Upper lobe of left lung (tissue), 6 donors: ENCODE data around the gene LRRC15. TPM values are rescaled to one million over a fixed set of nuclear protein-coding genes. Genes with fewer than 3 reads are reported as not detected.

ENCODE experiments used
- ATAC-seq, 2 donors: fragments of 200-7000 bp; cut with Tn5 transposase; one replicate each; pipeline ENCODE4 v1.9.1; 2022; ENCODE audit warnings: mild to moderate bottlenecking in 2 of 2, moderate library complexity in 2 of 2; ENCODE audit not compliant: low FRiP score in 2 of 2
- DNase-seq, 2 donors: peaks; one replicate each; pipeline ENCODE4 v3.0.0-alpha.2; 2019 to 2020
- H3K27ac ChIP-seq, 4 donors: fragments of 200-600 bp; sonication (generic); one replicate each; pipeline ENCODE4 v1.5.1; 2016 to 2019
- H3K27me3 ChIP-seq, 4 donors: fragments of 200-600 bp; sonication (generic); one replicate each; pipeline ENCODE4 v1.5.1; 2017 to 2019
- H3K36me3 ChIP-seq, 4 donors: fragments of 200-600 bp; sonication (generic); one replicate each; pipeline ENCODE4 v1.5.1; 2016 to 2019
- H3K4me1 ChIP-seq, 4 donors: fragments of 200-600 bp; sonication (generic); one replicate each; pipeline ENCODE4 v1.5.1; 2018 to 2019
- H3K4me3 ChIP-seq, 4 donors: fragments of 200-600 bp; sonication (generic); one replicate each; pipeline ENCODE4 v1.5.1; 2017 to 2019; ENCODE audit warnings: mild to moderate bottlenecking in 2 of 4, moderate library complexity in 1 of 4
- H3K9me3 ChIP-seq, 4 donors: fragments of 200-600 bp; sonication (generic); one replicate each; pipeline ENCODE4 v1.5.1; 2018 to 2019
- CTCF ChIP-seq, 6 experiments: fragments of 450-650 bp in 4 of 6; fragments of 200-600 bp in 2 of 6; sonication (generic) in 2 of 6; IDR thresholded peaks; one replicate each; pipeline ENCODE4 v1.5.1; 2016 to 2019; ENCODE audit warnings: antibody characterized with exemption in 6 of 6
- EP300 ChIP-seq, 4 donors: sonication (generic); formaldehyde crosslinking; IDR thresholded peaks; one replicate each; pipeline ENCODE4 v1.5.1; 2017; ENCODE audit warnings: antibody characterized with exemption in 4 of 4, control low read depth in 2 of 4
- POLR2A ChIP-seq, 4 donors: fragments of 450-650 bp; IDR thresholded peaks; one replicate each; pipeline ENCODE4 v1.5.1; 2016 to 2017; ENCODE audit warnings: antibody characterized with exemption in 4 of 4, mild to moderate bottlenecking in 2 of 4
- POLR2AphosphoS5 ChIP-seq, 2 donors: sonication (generic); formaldehyde crosslinking; IDR thresholded peaks; one replicate each; pipeline ENCODE4 v1.5.1; 2017; ENCODE audit warnings: antibody characterized with exemption in 2 of 2
- WGBS, 2 donors: methylation state at CpG; one replicate each; pipeline ENCODE4 v1.1.5; 2017 to 2018; 5-methylcytosine and 5-hydroxymethylcytosine counted together
- total RNA-seq, 6 donors: library from RNA; depleted of rRNA in 4 of 6; stranded (reverse); fragments of >200 nt in 4 of 6; gene quantifications; one replicate each; pipeline versions ENCODE4 v1.1.0 to v1.2.1, GENCODE V29; 2016 to 2021
- donor health status: DM: no; HTN: no; CAD: no; lungs with moderate emphysema.
- donor health status: DM: no; HTN: yes; CAD: no; lungs with severe emphysema.

Gene LRRC15
- total RNA-seq, 6 donors from 2014 or later, result 0.15 to 1.1 (median 1.0) TPM; not detected in 3

GRCh38 chr3:194313560-194314387 lies 55.8 kb downstream of the LRRC15 start:
- H3K4me3 ChIP-seq, result no peak overlapping the region
- WGBS, 2 donors, result 69 to 74% methylated on average over 10 to 15 of the region's 15 CpGs
- TF ChIP-seq POLR2A (IDR thresholded peaks at IDR 0.05) (no peak), EP300 (IDR thresholded peaks at IDR 0.05) (no peak), CTCF (IDR thresholded peaks at IDR 0.05) (no peak), POLR2AphosphoS5 (IDR thresholded peaks at IDR 0.05) (no peak)
- H3K4me1 ChIP-seq, result peaks cover 12 to 27% (median 20%) of the 10 kb centered on the region in 4 donors
- H3K27me3 ChIP-seq, result no peaks in the 10 kb centered on the region
- H3K36me3 ChIP-seq, result no peaks in the 10 kb centered on the region
- DNase-seq (no peak), ATAC-seq (peak in 1 of 2 donors; percentile 14)
- peak overlapping the region in 1 of 4 donors; percentile 36 for H3K27ac ChIP-seq
- H3K9me3 ChIP-seq, result peaks cover 0 to 4% (median 2%) of the 10 kb centered on the region in 4 donors

GRCh38 chr3:194312743-194313281 lies 56.7 kb downstream of the LRRC15 start:
- DNase-seq (peak in 1 of 2 donors; percentile 46), ATAC-seq (peak in 1 of 2 donors; percentile 45)
- no peaks in the 10 kb centered on the region for H3K36me3 ChIP-seq
- H3K27ac ChIP-seq, result peak overlapping the region in 1 of 4 donors; percentile 36
- TF ChIP-seq CTCF (IDR thresholded peaks at IDR 0.05) (no peak), EP300 (IDR thresholded peaks at IDR 0.05) (no peak), POLR2A (IDR thresholded peaks at IDR 0.05) (no peak), POLR2AphosphoS5 (IDR thresholded peaks at IDR 0.05) (no peak)
- H3K9me3 ChIP-seq, result no peaks in the 10 kb centered on the region
- H3K27me3 ChIP-seq, result no peaks in the 10 kb centered on the region
- H3K4me3 ChIP-seq, result no peak overlapping the region
- 28 to 46% methylated on average over 16 of the region's 16 CpGs for WGBS, 2 donors
- peaks cover 12 to 27% (median 20%) of the 10 kb centered on the region in 4 donors for H3K4me1 ChIP-seq

- no peak for TF ChIP-seq POLR2AphosphoS5 (IDR thresholded peaks at IDR 0.05)
- no peak for TF ChIP-seq EP300 (IDR thresholded peaks at IDR 0.05)
- no peak for TF ChIP-seq CTCF (IDR thresholded peaks at IDR 0.05)
- no peak for TF ChIP-seq POLR2A (IDR thresholded peaks at IDR 0.05)
- Histone ChIP-seq H3K4me1 (peaks cover 12 to 28% (median 20%) of the 10 kb centered on the region in 4 donors), H3K36me3 (no peaks in the 10 kb centered on the region), H3K4me3 (no peak overlapping the region), H3K27me3 (no peaks in the 10 kb centered on the region), H3K9me3 (no peaks in the 10 kb centered on the region), H3K27ac (peak overlapping the region in 1 of 4 donors; percentile 64)
- WGBS, 2 donors, result 58 to 65% methylated on average over 7 of the region's 7 CpGs
- DNase-seq, result peak in 1 of 2 donors; percentile 36
- ATAC-seq, result no peak
Measured at GRCh38 chr3:194312186-194312742, 57.3 kb downstream of the LRRC15 start.

GRCh38 chr3:194311000-194311399 lies 58.5 kb downstream of the LRRC15 start:
- DNase-seq (no peak), ATAC-seq (no peak)
- WGBS, 2 donors, result 94 to 96% methylated on average over 2 of the region's 2 CpGs
- TF ChIP-seq POLR2A (IDR thresholded peaks at IDR 0.05) (no peak), POLR2AphosphoS5 (IDR thresholded peaks at IDR 0.05) (no peak)
- H3K27me3 ChIP-seq, result no peaks in the 10 kb centered on the region
- peaks cover 15 to 39% (median 28%) of the 10 kb centered on the region in 4 donors for H3K4me1 ChIP-seq
- H3K9me3 ChIP-seq, result no peaks in the 10 kb centered on the region
- no peaks in the 10 kb centered on the region for H3K36me3 ChIP-seq
- no peak overlapping the region for H3K4me3 ChIP-seq
- no peak overlapping the region for H3K27ac ChIP-seq
